Hippocampal formation (tissue), 2 donors: Measurements from ENCODE around the gene LRIT2.
"Not testable (repeated sequence)": the region's sequence is repeated elsewhere in the genome, so short reads cannot be mapped to it uniquely, and the experiment has no call there.

Source experiments
- DNase-seq, 2 donors: peaks; one replicate each; lab custom pipeline; 2025; lab: John Stamatoyannopoulos, UW

LRIT2 gene

GRCh38 chr10:84184517-84184916 lies 40.8 kb downstream of the LRIT2 start:
- DNase-seq = no peak

GRCh38 chr10:84181631-84182030 lies 43.7 kb downstream of the LRIT2 start:
- no peak for DNase-seq

- not testable (repeated sequence) for DNase-seq
Measured at GRCh38 chr10:84180386-84180785, 45.0 kb downstream of the LRIT2 start.

- DNase-seq = peak; percentile 12 to 63
Measured at GRCh38 chr10:84179059-84179710, 46.2 kb downstream of the LRIT2 start.

- no peak for DNase-seq
Measured at GRCh38 chr10:84178160-84178609, 47.2 kb downstream of the LRIT2 start.

GRCh38 chr10:84177541-84178141 lies 47.7 kb downstream of the LRIT2 start:
- no peak for DNase-seq

GRCh38 chr10:84176836-84177474 lies 48.4 kb downstream of the LRIT2 start:
- DNase-seq = no peak

GRCh38 chr10:84176351-84176750 lies 49.0 kb downstream of the LRIT2 start:
- no peak for DNase-seq

GRCh38 chr10:84175436-84175835 lies 49.9 kb downstream of the LRIT2 start:
- no peak for DNase-seq

- DNase-seq = no peak
Measured at GRCh38 chr10:84173501-84173929, 51.8 kb downstream of the LRIT2 start, which contains the start of gene GPR15LG. TSS of gene GPR15LG (plus strand) at chr10:84173801. CDS start at chr10:84173852, 51 bp downstream.

GRCh38 chr10:84172467-84173356 lies 52.6 kb downstream of the LRIT2 start:
- DNase-seq = no peak

GRCh38 chr10:84171700-84172466 lies 53.5 kb downstream of the LRIT2 start:
- DNase-seq = not testable (repeated sequence)

GRCh38 chr10:84171237-84171636 lies 54.1 kb downstream of the LRIT2 start:
- not testable (repeated sequence) for DNase-seq
